GM04503 (cell line): ENCODE data around the gene TXNRD2.

Experiments
- DNase-seq: peaks from one replicate; pipeline ENCODE4 v3.0.0-alpha.2; 2012; ENCODE audit warnings: low read depth

TXNRD2 gene

GRCh38 chr22:19979712-19980493 is 38.3 kb upstream of the TXNRD2 start:
- no peak for DNase-seq

GRCh38 chr22:19978748-19979147 is 37.1 kb upstream of the TXNRD2 start:
- DNase-seq, result no peak

GRCh38 chr22:19977296-19978243 is 36.0 kb upstream of the TXNRD2 start:
- DNase-seq, result no peak

- DNase-seq, result no peak
Measured at GRCh38 chr22:19976671-19977070, 35.1 kb upstream of the TXNRD2 start.

GRCh38 chr22:19975707-19976035 is 34.1 kb upstream of the TXNRD2 start:
- no peak for DNase-seq

GRCh38 chr22:19974935-19975706 is 33.5 kb upstream of the TXNRD2 start:
- DNase-seq, result no peak

- DNase-seq, result no peak
Measured at GRCh38 chr22:19974268-19974861, 32.7 kb upstream of the TXNRD2 start.

GRCh38 chr22:19973551-19974267 is 32.1 kb upstream of the TXNRD2 start:
- no peak for DNase-seq

- no peak for DNase-seq
Measured at GRCh38 chr22:19972652-19973550, 31.3 kb upstream of the TXNRD2 start.

GRCh38 chr22:19972251-19972650 is 30.6 kb upstream of the TXNRD2 start:
- no peak for DNase-seq

GRCh38 chr22:19971276-19972124 is 29.9 kb upstream of the TXNRD2 start:
- DNase-seq, result no peak

- no peak for DNase-seq
Measured at GRCh38 chr22:19970479-19971275, 29.1 kb upstream of the TXNRD2 start.

- DNase-seq, result no peak
Measured at GRCh38 chr22:19970031-19970478, 28.4 kb upstream of the TXNRD2 start.

- DNase-seq, result no peak
Measured at GRCh38 chr22:19969141-19969928, 27.7 kb upstream of the TXNRD2 start.

- DNase-seq, result no peak
Measured at GRCh38 chr22:19968450-19968891, 26.9 kb upstream of the TXNRD2 start.

GRCh38 chr22:19967850-19968449 is 26.3 kb upstream of the TXNRD2 start:
- no peak for DNase-seq
